Psoas muscle (tissue), 8 donors: ENCODE measurements around the gene TMEM239. TPM values are rescaled to one million over a fixed set of nuclear protein-coding genes. Genes with fewer than 3 reads are reported as not detected.

Experiments
- ATAC-seq, 4 donors: fragments of 200-7000 bp; cut with Tn5 transposase; one replicate each; pipeline ENCODE4 v1.9.1; 2020; ENCODE audit warnings: moderate library complexity in 3 of 4, mild to moderate bottlenecking in 2 of 4
- DNase-seq, 2 donors: peaks; one replicate each; pipeline ENCODE4 v3.0.0-alpha.2; 2020
- H3K27ac ChIP-seq: fragments of 200-600 bp; one replicate; pipeline ENCODE4 v1.8.0; 2022
- H3K27me3 ChIP-seq, 3 donors: fragments of 200-600 bp in 1 of 3; one replicate each; pipeline versions ENCODE4 v1.6.1 to v1.8.0; 2013 to 2022; ENCODE audit warnings: low read length in 2 of 3, mild to moderate bottlenecking in 2 of 3, moderate library complexity in 1 of 3; ENCODE audit not compliant: insufficient read depth in 3 of 3
- H3K36me3 ChIP-seq, 2 donors: fragments of 200-600 bp in 1 of 2; one replicate each; pipeline versions ENCODE4 v1.6.1 to v1.8.0; 2013 to 2022; ENCODE audit warnings: low read depth in 1 of 2, mild to moderate bottlenecking in 1 of 2, moderate library complexity in 1 of 2; ENCODE audit not compliant: insufficient read depth in 1 of 2
- H3K4me1 ChIP-seq: fragments of 200-600 bp; one replicate; pipeline ENCODE4 v1.8.0; 2022
- H3K4me3 ChIP-seq: fragments of 200-600 bp; one replicate; pipeline ENCODE4 v1.8.0; 2022; ENCODE audit warnings: mild to moderate bottlenecking
- H3K9me3 ChIP-seq: fragments of 200-600 bp; one replicate; pipeline ENCODE4 v1.8.0; 2022
- WGBS, 3 donors: extraction: QIAGEN DNeasy Blood & Tissue Kit; methylation state at CpG; one replicate each; pipeline versions ENCODE4 v1.1.6 to v1.1.7; 2013; 5-methylcytosine and 5-hydroxymethylcytosine counted together
- intact Hi-C, 2 donors: fragments of 100-400 bp; cut with DNase I; formaldehyde crosslinking; loops; one replicate each; pipeline versions ENCODE4 v1.11.0 to v1.14.2; 2022
- polyA plus RNA-seq, 3 donors: library from polyadenylated mRNA; stranded (reverse); fragments of 200-250 nt; gene quantifications; one replicate each; pipeline ENCODE4 v1.2.3, GENCODE V29; 2013
- total RNA-seq, 4 donors: library from RNA; stranded (reverse); fragmentation: NEBNext Ultra II Directional in 2 of 4; extraction: Animal tissue kit (Norgen Biotek cat#: 25700) in 2 of 4; gene quantifications; one replicate each; pipeline versions ENCODE4 v1.2.1 to v1.2.4, GENCODE V29; 2021 to 2023
- TF ChIP-seq, protein P1 (sequence below): fragments of 200-600 bp; IDR thresholded peaks from one replicate; pipeline ENCODE4 v1.8.0; 2022; ENCODE audit warnings: antibody characterized with exemption
- donor health status: healthy with polysubstance abuse.
- donor health status: DM: no; HTN: no; CAD: no; lungs with moderate emphysema.
- donor health status: Bipolar disorder and iron deficiency.
- donor health status: healthy.
- donor health status: DM: yes; HTN: yes; CAD: no.
- donor health status: DM: no; HTN: no; CAD: no.
- donor health status: DM: no; HTN: no; CAD: no.
- donor health status: DM: yes; HTN: yes; CAD: no.

The TMEM239 gene
- total and polyA plus RNA-seq, 7 donors: not detected

DNA sequence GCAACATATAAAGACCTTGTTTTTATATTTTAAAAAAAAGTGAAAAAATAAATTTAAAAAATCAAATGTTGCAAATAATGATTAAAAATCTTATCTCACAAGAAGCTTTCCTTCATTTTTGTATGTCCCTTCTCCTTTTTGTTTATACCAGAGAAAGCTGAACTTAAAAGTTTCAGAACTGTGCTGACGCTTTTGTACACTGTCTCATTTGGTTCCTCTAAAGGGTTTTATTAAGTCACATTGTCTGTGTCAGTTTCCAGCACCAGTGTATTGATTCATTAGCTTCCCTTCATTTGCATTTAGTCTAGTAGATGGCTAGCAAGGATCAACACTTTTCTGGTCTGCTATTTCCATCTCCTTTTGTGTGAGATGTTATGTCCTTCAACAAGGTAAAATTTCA, 17.6 kb downstream of the TMEM239 start:
- H3K36me3 ChIP-seq: peaks cover 0 to 23% of the 10 kb centered on the region in 2 donors
- H3K4me3 ChIP-seq: no peak overlapping the region
- 69 to 88% (median 82%) methylated on average over 1 of the region's 1 CpG for WGBS, 3 donors
- no peaks in the 10 kb centered on the region for H3K4me1 ChIP-seq
- no peaks in the 10 kb centered on the region for H3K27me3 ChIP-seq
- ATAC-seq (no peak), DNase-seq (no peak)
- H3K27ac ChIP-seq: no peak overlapping the region
- TF ChIP-seq, protein P1, sequence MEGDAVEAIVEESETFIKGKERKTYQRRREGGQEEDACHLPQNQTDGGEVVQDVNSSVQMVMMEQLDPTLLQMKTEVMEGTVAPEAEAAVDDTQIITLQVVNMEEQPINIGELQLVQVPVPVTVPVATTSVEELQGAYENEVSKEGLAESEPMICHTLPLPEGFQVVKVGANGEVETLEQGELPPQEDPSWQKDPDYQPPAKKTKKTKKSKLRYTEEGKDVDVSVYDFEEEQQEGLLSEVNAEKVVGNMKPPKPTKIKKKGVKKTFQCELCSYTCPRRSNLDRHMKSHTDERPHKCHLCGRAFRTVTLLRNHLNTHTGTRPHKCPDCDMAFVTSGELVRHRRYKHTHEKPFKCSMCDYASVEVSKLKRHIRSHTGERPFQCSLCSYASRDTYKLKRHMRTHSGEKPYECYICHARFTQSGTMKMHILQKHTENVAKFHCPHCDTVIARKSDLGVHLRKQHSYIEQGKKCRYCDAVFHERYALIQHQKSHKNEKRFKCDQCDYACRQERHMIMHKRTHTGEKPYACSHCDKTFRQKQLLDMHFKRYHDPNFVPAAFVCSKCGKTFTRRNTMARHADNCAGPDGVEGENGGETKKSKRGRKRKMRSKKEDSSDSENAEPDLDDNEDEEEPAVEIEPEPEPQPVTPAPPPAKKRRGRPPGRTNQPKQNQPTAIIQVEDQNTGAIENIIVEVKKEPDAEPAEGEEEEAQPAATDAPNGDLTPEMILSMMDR: no peak
- H3K9me3 ChIP-seq: no peaks in the 10 kb centered on the region
- intact Hi-C loops: no loop called here

DNA sequence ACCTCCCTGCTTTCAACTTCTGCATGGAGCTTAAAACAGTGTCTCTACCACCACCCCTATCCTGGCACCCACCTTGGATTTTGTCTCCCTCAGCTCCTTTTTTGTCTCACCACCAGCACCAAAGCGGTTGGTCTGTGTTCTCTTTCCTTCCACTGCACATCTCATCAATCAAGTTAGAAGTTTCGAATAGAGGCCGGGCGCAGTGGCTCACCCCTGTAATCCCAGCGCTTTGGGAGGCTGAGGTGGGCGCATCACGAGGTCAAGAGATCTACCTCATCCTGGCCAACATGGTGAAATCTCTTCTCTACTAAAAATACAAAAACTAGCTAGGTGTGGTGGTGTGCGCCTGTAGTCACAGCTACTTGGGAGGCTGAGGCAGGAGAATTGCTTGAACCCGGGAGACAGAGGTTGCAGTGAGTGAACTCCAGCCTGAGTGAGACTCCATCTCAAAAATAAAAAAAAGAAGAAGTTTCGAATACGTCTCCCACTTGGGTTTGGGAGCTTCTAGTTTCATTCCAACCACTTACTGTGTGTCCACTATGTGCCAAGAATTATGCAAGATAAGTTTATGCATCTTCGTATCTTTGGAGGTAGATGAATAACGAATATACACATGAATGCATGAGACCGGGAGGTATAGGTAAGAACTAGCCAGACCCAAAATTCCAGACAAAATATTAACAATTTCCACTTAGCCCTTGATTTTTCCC, 18.4 kb downstream of the TMEM239 start:
- H3K36me3 ChIP-seq: peaks cover 0 to 24% of the 10 kb centered on the region in 2 donors
- no peak for ATAC-seq

DNA sequence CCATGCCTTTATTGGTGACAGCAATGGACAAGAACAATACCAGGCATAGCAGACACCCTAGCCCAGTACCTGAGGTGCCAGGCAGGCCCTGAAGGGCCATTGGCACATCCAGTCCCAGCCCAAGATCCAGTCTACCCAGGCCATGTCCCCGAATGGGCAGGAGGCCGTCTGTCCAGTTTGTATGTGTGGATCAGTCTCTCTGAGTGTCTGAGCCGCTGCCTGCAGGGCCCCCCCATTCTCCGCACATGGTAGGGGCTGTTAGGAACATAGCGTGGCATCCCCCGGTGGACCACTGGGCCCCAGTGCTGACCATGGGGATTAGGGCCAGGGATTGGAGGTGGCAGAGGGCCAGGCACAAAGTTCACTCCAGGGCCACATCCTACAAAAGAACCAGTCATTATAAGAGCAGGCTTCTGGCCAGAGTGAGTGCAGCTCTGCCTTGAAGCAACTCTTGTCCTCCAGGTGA, 19.2 kb downstream of the TMEM239 start:
- H3K27ac ChIP-seq: no peak overlapping the region
- no peaks in the 10 kb centered on the region for H3K9me3 ChIP-seq
- peaks cover 4% of the 10 kb centered on the region for H3K4me1 ChIP-seq
- ATAC-seq: no peak
- TF ChIP-seq, protein P1: no peak
- no peaks in the 10 kb centered on the region for H3K27me3 ChIP-seq
- intact Hi-C loops: no loop called here
- peaks cover 0 to 24% of the 10 kb centered on the region in 2 donors for H3K36me3 ChIP-seq
- 83 to 93% (median 86%) methylated on average over 6 of the region's 6 CpGs for WGBS, 3 donors
- DNase-seq: no peak
- H3K4me3 ChIP-seq: no peak overlapping the region

More for the DNA sequence above, 18.4 kb downstream of the TMEM239 start:
- H3K27me3 ChIP-seq: no peaks in the 10 kb centered on the region
- intact Hi-C loops: no loop called here
- H3K9me3 ChIP-seq: no peaks in the 10 kb centered on the region
- no peak overlapping the region for H3K4me3 ChIP-seq
- H3K27ac ChIP-seq: no peak overlapping the region
- TF ChIP-seq, protein P1: no peak
- no peak for DNase-seq
- WGBS, 3 donors: 91 to 96% (median 94%) methylated on average over 14 of the region's 14 CpGs
- H3K4me1 ChIP-seq: no peaks in the 10 kb centered on the region

DNA sequence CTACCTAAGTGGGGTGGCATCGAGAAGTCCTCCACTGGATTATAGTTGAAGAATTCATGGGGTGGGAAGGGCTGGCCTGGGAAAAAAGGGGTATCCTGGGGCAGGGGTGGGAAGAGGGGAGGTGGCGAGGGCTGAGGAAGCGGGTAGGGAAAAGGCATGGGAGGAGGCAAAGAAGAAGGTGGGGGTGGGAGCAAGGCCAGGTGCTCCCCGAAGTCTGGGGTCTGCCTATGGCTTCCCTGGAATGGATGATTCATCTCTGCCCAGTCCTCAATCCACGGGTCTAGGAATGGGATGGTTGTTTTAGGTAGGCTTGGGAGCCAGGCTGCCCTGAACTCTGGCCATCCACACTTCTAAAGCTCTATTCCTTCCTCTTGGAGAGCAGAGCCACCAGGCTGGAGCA, 19.9 kb downstream of the TMEM239 start:
- WGBS, 3 donors: 80 to 86% (median 80%) methylated on average over 5 of the region's 5 CpGs
- TF ChIP-seq, protein P1: no peak
- DNase-seq: no peak
- intact Hi-C loops: no loop called here
- H3K4me3 ChIP-seq: no peak overlapping the region
- no peak for ATAC-seq
- peaks cover 4% of the 10 kb centered on the region for H3K4me1 ChIP-seq
- H3K27me3 ChIP-seq: no peaks in the 10 kb centered on the region
- H3K9me3 ChIP-seq: no peaks in the 10 kb centered on the region
- peaks cover 0 to 24% of the 10 kb centered on the region in 2 donors for H3K36me3 ChIP-seq
- no peak overlapping the region for H3K27ac ChIP-seq
